AG09309 (cell line): ENCODE measurements around the gene HDAC11.

ENCODE experiments used
- DNase-seq: peaks from one replicate; pipeline ENCODE4 v3.0.0-alpha.2; 2010; ENCODE audit warnings: low read depth
- H3K4me3 ChIP-seq: 2 replicates; pipeline ENCODE4 v1.5.1; 2011; ENCODE audit warnings: mild to moderate bottlenecking, low read depth, low read length, moderate library complexity; ENCODE audit not compliant: control insufficient read depth
- TF ChIP-seq, protein P1 (sequence below): IDR thresholded peaks from 2 replicates; pipeline ENCODE4 v1.5.1; 2011; ENCODE audit warnings: mild to moderate bottlenecking, low read depth, low read length, inconsistent platforms; ENCODE audit not compliant: insufficient read depth, control insufficient read depth; ENCODE audit errors: missing control alignments

HDAC11 gene

DNA sequence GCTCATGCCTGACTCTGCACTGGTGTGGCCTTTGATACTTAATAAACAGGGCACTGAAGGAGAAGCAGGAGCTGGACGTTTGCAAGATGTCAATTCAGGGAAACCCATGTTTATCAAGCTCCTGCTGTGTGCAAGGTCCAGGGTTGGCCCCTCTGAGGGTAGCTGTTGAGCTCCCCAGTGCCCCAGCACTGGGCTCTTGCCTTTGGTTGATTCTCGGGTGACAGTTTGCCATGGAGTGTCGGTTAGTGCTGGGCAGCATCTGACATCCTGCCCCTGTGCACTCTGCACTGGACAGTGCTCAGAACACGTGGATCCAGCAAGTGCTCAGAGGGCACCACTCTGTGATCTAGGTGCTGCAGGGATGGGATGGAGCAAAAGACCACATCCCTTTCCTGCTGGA, 7.3 kb downstream of the HDAC11 start:
- no peak for DNase-seq
- no peak overlapping the region for H3K4me3 ChIP-seq
- TF ChIP-seq, protein P1, sequence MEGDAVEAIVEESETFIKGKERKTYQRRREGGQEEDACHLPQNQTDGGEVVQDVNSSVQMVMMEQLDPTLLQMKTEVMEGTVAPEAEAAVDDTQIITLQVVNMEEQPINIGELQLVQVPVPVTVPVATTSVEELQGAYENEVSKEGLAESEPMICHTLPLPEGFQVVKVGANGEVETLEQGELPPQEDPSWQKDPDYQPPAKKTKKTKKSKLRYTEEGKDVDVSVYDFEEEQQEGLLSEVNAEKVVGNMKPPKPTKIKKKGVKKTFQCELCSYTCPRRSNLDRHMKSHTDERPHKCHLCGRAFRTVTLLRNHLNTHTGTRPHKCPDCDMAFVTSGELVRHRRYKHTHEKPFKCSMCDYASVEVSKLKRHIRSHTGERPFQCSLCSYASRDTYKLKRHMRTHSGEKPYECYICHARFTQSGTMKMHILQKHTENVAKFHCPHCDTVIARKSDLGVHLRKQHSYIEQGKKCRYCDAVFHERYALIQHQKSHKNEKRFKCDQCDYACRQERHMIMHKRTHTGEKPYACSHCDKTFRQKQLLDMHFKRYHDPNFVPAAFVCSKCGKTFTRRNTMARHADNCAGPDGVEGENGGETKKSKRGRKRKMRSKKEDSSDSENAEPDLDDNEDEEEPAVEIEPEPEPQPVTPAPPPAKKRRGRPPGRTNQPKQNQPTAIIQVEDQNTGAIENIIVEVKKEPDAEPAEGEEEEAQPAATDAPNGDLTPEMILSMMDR = no peak

DNA sequence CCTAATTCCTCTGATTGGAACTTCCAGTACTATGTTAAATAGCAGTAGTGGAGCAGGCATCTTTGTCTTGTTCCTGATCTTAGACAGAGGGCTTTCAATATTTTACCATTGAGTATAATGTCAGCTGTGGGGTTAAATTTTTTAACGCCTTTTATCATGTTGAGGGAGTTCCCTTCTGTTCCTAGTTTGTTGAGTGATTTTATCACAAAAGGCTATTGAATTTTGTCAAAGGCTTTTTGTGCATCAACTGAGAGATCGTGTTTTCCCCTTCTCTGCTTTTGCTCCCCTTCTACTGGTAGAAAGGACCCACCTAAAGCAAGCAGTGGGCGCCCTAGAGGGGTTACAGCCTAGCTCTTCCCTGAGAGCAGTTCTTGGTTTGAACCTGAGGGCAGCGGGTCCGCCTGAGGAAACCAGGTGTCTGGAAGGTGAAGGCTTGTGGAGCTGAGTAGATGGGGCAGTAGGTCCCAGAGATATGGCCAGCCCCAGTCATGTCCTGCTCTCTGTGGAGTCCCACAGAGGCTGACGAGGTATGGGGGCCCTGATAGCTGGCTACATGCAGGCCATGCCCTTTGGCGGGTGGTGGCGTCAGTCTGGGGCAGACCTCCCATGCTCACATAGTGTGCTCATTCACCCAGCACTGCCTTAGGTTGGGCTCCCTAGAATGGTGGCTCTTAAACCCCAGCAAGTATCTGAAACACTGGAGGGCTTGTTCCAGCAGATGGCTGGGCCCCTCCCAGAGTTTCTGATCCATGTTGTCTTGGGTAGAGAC, 11.3 kb downstream of the HDAC11 start:
- H3K4me3 ChIP-seq = no peak overlapping the region
- TF ChIP-seq, protein P1 = no peak
- DNase-seq = no peak

DNA sequence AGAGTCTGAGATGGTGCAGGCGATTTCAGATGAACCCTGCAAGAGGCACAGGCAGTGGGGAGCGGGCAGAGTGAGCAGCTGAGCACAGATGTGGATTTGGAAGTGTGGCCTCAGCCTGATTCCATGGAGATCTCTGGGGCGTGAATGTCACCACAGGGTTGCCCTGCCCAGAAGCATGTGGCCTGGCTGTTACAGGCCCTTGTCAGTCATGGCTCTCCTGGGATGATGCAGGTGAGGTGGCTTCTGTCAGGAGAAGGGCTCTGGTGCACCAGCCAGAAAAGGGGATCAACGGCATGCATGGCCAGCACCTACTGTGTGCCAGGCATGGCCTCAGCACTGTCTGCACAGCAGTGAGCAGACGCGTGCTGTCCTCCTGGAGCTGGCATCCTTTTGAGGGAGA, 11.9 kb downstream of the HDAC11 start:
- TF ChIP-seq, protein P1 = no peak
- DNase-seq = no peak
- H3K4me3 ChIP-seq = no peak overlapping the region

DNA sequence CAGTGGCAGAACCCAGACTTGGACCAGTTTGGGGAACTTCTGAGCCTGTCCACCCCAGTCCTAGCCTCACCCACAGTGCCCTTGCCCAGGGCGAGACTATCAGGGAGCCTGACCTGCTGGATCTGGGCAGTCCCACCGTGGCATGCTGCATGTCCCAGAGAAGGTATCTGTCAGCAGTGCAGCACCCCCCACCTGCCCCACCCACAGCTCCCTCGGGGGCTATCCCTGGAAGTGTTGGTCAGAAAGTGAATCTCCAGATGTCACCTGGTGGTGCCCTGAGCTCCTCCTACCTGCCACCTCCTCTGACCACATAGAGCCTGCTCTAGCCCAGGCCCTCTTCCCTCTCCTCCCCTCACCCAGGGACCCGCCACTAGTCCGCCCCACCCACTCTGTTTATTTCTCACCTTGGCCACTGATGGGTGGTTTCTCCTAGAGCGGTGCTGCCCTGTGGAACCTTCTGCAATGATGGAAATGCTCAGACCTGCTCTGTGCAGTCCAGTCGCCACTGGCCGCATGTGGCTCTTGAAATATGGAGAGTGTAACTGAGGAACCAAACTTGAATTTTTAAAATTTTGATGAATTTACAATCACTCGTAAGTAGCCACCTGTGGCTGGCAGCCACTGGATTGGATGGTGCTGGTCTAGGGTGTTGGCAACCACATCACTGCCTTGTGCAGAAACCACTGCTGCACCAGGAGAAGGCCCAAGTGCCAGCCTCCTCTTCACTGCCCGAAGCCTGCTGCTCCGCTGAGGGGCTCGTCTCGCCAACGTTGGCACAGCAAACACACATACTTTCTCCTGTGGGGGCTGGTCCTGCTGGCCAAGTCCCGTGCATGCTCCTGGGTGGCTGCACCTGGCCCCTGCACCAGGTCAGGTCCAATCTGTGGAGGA, 13.1 kb downstream of the HDAC11 start:
- no peak overlapping the region for H3K4me3 ChIP-seq
- TF ChIP-seq, protein P1 = no peak
- no peak for DNase-seq

DNA sequence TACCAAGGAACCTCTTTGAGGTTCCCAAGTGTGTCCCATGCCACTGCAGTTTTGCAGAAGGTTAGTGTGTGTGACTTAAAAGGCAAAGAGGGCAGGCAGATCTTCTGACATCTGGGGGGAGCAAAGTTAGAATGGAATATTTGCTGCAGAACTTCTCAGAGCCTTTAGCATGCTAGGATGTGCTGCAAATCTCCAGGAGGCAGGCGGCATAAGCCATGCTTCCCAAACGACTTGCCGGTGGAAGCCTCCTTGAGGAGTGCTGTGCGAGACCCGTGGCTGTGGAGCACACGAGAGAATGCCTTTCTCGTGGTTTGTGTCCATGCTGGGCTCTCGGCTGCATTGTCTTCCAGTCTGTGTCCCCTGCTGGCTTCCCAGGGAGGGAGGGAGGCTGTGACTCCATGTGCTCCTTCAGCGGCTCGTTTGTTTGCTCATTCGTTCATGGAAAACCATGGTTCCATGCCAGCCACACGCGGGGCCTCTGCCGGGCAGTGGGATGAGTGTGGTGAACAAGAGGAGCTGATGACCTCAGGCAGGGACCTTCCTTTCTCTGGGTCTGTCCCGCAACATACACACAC, 13.8 kb downstream of the HDAC11 start:
- H3K4me3 ChIP-seq = no peak overlapping the region
- no peak for DNase-seq
- TF ChIP-seq, protein P1 = no peak

DNA sequence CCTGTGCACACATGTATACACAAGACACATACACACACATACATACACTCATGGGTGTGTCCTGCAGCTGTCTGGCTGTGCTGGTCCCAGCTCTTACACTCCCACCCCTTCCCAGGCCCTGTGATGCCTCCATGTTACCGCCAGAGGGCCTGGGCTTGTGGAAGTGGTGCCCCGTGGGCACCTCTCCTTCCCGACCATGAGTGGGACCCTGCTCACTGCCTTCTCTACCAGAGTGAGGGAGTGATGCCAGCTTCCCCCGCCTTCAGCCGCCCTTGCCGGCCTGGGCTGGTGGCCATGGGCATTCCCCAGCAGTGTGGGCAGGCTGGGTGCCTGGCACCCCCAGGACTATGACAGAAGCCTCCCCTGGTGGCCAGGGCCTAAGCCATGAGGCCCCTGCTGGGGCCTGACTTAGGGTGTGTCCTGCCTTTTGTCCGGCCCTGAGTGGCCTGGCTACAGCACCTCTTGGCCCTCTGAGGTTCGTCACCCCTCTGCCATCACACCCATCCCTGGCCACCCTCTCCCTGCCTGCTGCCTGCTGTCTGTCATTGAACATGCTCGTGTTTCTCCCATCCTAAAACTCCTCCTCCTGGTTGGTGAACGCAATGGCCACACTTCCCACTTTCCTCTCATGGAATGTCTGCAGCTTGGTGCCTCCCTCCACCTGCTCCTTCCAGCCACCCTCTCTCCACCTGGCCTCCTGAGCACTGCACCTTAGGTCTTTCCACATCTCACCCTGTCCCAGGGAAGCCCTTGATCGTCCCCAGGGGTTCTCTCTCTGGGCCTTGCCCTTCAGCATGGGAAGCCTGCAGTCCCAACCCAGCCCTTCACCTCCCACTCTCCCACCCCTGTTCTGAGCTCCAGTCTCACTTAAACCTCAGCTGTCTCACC, 14.6 kb downstream of the HDAC11 start:
- TF ChIP-seq, protein P1 = peak; percentile 71
- no peak overlapping the region for H3K4me3 ChIP-seq
- DNase-seq = no peak
